Measurements from ENCODE around the gene ROGDI. TPM values are rescaled to one million over a fixed set of nuclear protein-coding genes. Genes with fewer than 3 reads are reported as not detected.

The ROGDI gene, protein sequence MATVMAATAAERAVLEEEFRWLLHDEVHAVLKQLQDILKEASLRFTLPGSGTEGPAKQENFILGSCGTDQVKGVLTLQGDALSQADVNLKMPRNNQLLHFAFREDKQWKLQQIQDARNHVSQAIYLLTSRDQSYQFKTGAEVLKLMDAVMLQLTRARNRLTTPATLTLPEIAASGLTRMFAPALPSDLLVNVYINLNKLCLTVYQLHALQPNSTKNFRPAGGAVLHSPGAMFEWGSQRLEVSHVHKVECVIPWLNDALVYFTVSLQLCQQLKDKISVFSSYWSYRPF
- 15.3 and 20.7 TPM in 2 replicates for total RNA-seq

DNA sequence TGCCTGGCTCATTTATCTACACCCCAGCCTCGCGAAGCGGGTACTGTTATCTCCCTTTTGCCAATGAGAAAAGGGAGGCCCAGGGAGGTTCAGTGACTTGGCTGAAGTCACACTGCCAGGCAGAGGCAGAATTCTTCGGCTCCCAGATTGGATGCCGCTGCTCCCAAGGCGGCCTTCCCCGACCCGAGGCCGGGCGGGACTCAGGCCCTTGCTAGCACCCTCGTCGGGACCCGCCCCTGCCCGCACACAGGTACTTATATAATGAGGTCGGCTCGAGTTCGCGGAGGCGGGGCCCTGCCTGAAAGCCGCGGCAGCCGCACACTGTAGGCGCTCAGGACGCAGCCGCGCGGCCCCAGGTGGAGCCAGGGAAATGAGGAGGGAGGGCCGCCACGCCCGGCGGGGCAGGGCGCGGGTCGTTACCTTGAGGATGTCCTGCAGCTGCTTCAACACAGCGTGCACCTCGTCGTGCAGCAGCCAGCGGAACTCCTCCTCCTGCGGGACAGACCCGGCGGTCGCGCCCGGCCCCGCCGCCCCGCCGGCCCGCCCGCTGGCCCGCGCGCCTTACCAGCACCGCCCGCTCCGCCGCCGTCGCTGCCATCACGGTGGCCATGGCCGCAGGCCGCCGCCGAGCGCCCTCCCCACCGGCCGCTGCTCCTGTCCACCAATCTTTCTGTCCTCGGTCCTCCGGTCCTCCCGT lies at the start of gene ROGDI:
TSS of gene ROGDI (minus strand) at position 672 of the 697 bp plus-strand sequence. CDS start at position 610, 62 bp downstream.

DNA sequence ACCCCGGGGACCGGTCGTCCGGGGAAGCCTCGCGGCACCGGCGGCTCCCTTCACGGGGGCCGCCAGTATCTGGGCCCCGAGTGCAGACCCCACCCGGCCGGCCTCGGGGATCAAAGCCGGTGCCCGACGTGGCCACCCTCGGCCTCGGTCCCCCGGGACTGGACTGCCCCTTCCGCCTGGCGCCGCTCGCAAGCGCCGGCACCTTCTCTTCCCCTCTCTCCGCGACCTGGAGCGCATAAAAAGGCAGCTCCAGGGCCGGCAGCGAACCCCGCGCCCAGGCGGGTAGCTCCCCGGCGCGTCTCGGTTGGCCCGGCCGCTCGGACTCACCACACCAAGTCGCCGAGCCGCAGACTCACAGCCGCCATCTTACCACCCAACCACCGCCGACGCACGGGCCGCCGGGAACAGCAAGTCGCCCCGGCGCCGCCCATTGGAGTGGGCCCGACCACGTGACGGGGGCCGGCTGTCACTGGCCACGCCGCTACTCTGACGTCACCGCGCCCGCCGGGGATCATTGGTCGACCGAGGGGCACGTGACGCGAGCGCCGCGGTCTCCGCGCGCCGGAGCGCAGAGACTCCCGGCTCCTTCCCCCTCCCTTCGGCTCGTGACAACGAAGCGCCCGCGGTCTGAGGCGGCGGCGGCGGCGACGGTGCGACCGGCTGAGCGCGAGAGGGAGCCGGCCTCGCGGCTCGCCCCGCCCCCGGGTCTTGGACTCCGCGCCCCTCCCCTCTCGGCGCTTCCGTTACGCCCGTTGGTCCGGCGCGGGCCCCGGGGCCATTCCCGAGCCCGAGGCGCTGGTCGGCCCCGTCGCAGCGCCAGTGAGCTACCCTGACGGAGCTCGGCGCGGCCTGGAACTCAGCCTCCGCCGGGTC lies 44.7 kb upstream of the ROGDI start, which contains the start of the genes GLYR1 and UBN1:
TSS of gene GLYR1 (minus strand) at position 388 of the 873 bp plus-strand sequence. CDS start at position 365, 23 bp downstream.
TSS of gene UBN1 (plus strand) at position 581 of the 873 bp plus-strand sequence. CDS start 5,437 bp downstream, outside the sequence.

DNA sequence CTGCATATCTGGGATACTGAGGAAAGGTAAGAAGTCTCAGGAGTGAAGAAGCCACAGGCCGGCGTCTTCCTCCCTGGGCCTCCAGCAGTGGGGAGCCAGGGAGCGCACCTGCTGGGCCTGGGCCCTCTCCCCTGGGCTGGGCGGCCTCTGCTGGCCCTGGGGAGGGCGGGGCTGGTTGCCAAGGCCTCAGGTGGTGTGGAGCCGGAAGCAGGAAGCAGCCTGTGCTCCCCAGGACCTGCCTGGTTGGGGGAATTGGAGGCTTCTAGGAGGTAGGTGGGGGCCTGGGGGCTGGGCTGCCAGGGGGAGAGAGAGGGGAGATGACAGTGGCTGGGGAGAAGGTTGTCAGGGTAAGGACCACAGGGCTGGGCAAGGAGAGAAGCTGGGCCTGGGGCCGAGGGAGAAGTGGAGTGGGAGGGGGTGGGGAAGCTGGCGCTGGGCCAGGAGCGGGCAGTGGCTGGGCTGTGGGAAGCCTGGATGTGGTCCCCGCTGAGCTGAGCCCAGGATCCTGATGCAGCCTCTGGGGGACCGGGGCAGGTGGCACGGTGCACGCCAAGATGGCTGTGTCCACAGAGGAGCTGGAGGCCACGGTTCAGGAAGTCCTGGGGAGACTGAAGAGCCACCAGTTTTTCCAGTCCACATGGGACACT lies 7.1 kb downstream of the ROGDI start, which contains the start of gene SMIM22:
TSS of gene SMIM22 (plus strand) at position 189 of the 647 bp plus-strand sequence. CDS start at position 555, 366 bp downstream.

DNA sequence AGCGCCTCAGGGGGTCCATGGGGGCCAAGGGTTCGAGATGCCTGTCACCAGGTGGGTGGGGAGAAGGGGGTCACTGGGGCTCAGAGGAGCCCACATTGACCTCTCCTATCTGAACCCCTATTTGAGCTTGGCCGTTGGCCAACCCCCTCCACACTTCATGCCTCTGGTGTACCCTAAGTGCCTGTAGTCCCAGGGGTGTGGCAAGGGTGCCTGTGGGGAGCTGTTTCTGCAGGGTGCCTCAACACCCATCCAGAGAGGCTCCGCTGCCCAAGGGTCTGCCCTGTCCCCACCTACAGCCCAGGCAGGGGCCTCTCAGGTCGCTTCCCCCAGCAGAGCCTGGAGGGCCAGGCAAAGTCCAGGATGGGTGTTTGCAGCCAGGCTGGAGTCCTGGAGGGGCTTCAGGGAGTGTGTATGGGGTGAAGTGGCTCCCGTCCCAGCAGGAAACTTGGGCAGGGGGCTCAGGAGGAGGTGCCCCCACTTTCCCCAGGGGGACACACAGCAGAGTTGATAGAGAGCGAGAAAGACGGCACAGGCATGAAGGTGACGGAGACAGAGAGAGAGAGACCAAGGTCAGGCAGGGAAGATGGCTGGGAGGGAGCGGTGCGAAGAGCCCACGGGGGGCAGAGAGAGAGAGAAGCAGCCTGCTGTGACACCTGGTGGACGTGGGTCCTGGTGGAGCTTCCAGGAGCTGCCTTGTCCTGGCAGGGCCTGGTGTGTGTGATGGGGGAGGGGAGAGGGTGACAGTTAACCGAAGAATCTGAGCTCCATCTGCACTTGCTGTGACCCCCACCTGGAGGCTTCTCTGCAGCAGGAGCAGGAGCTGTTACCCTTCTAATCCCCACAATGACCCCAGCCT lies 14.6 kb downstream of the ROGDI start, which contains the start of gene SEPTIN12:
TSS of gene SEPTIN12 (minus strand) at position 719 of the 856 bp plus-strand sequence. CDS start at position 19, 700 bp downstream.

DNA sequence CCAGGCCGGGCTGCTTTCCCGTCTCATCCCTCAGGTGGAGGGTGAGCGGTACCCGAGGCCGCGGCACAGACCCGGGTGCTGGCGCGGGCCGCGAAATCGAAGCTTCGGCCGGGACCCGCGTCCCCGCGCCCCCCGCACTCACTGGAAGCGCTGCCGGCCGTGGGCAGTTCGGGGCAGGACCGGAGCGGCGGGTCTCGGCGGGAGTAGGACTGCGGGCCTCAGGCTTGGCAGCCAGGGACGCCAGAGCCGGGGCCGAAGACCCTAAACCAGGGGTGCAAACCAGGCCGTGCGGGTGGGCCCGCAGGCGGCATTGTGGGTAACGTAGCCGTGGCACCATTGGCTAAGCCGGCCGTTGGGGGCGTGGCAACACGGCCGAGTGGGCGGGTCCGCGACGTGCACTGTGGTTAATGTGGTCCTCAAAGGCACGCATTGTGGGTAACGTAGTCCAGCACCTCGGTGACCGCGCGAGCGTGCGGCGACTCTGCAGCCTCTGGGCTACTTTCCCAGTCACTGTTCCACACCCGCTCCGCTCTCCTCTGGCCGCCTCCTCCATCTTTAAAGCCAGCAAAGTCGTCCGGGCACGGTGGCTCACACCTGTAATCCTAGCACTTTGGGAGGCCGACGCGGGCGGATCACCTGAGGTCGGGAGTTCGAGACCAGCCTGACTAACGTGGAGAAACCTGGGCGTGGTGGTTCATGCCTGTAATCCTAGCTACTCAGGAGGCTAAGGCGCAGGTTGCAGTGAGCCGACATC lies 35.4 kb downstream of the ROGDI start, which contains the start of gene ZNF500:
TSS of gene ZNF500 (minus strand) at position 288 of the 754 bp plus-strand sequence. CDS start 1,184 bp downstream, outside the sequence.

Other genes with a start within 250 kb of the ROGDI start
- under 0.01 TPM in 1 of 2 replicates, not detected in the other for gene C16orf96, start 246.3 kb downstream of the ROGDI start, total RNA-seq
- gene UBALD1, start 187.7 kb downstream of the ROGDI start, total RNA-seq, result 5.5 and 6.3 TPM in 2 replicates
- 10.2 and 15.4 TPM in 2 replicates for gene MGRN1, start 177.8 kb downstream of the ROGDI start, total RNA-seq
- gene NUDT16L1, start 109.1 kb downstream of the ROGDI start, total RNA-seq, result 21.7 and 31.5 TPM in 2 replicates
- gene ANKS3, start 68.4 kb downstream of the ROGDI start, total RNA-seq, result 15.1 and 18.8 TPM in 2 replicates
- gene DNAAF8, start 68.1 kb downstream of the ROGDI start, total RNA-seq, result under 0.01 TPM in 1 of 2 replicates, not detected in the other
- 4.7 and 8.4 TPM in 2 replicates for gene ZNF500, start 35.5 kb downstream of the ROGDI start, total RNA-seq
- not detected in 2 replicates for gene SEPTIN12, start 14.3 kb downstream of the ROGDI start, total RNA-seq
- 5.5 and 16.4 TPM in 2 replicates for gene SMIM22, start 7.3 kb downstream of the ROGDI start, total RNA-seq
- 41.0 and 48.6 TPM in 2 replicates for gene GLYR1, start 44.7 kb upstream of the ROGDI start, total RNA-seq
- gene UBN1, start 44.8 kb upstream of the ROGDI start, total RNA-seq, result 27.5 TPM in 2 replicates
- gene PPL, start 134.5 kb upstream of the ROGDI start, total RNA-seq, result 88.0 and 150 TPM in 2 replicates
- gene SEC14L5, start 155.7 kb upstream of the ROGDI start, total RNA-seq, result under 0.01 and 0.43 TPM in 2 replicates
- 16.6 and 17.9 TPM in 2 replicates for gene NAGPA, start 231.3 kb upstream of the ROGDI start, total RNA-seq

Data from tracheal epithelial cell (primary cell).